Peyer's patch (tissue), 4 donors: ENCODE results near the gene DDB1.

ENCODE experiments used
- CTCF ChIP-seq, 6 experiments: fragments of 450-650 bp in 4 of 6; fragments of 200-600 bp in 2 of 6; sonication (generic) in 1 of 6; IDR thresholded peaks; one replicate each; pipeline ENCODE4 v1.5.1; 2017 to 2019; ENCODE audit warnings: antibody characterized with exemption in 6 of 6, mild to moderate bottlenecking in 3 of 6, moderate library complexity in 1 of 6
- POLR2A ChIP-seq, 2 donors: fragments of 450-650 bp; IDR thresholded peaks; one replicate each; pipeline ENCODE4 v1.5.1; 2017; ENCODE audit warnings: antibody characterized with exemption in 2 of 2, mild to moderate bottlenecking in 2 of 2, moderate library complexity in 2 of 2

- TF ChIP-seq CTCF (IDR thresholded peaks at IDR 0.05) = no peak
- no peak for TF ChIP-seq POLR2A (IDR thresholded peaks at IDR 0.05)
These were observed 38.8 kb downstream of the DDB1 start for GRCh38 chr11:61293867-61294716.
